HG02623 (cell line): ENCODE data around the gene TET3.
A peak's percentile ranks its signal among the peaks of the same experiment; 100 is the strongest.

Experiments
- ATAC-seq: cut with Tn5 transposase; IDR thresholded peaks from one replicate; pipeline ENCODE4 v1.9.1; 2021; ENCODE audit warnings: moderate library complexity; ENCODE audit not compliant: unreplicated experiment

TET3 gene

DNA sequence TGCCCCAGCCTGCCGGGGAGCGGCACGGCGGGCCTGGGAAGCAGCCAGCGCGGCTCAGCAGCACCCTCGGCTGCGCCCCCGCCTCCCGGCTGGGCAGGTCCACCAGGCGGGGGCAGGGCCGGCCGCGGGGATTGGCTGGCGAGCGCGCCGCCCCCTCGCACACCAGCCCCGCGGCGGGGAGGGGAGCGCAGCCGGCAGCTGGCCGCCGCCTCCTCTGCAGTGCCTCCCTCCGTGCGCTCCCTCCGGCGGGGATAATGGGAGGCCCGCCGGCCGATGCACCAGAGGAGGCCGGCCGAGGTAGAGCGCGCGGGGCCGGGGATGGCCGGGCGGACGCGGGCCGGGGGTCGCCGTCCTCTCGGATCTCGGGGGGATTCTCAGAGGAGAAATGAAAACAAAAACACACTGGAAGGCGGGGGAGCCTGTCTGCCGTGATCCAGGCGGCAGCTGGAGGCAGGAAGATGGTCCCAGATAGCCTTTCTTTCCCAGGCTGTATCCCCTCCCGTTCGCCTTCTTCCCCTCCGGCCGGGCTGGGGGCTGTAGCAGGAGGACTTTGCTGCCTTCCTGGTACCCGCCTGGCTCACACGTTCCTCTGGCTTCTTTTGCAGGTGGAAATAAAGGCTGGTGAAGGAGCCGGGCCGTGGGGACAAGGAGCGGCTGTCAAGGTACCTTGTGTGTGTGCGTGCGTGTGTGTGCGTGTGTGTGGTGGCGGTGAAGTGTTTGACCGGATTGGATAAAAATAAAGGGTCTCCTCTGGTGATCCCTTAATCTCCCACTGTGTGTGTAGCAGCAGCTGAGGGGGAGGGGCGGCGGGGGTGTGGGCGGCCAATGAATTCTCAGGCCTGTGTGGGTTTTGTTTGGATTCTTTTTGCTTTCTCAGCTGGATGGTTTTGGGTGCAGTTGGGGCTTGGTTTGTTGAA is 18.1 kb downstream of the TET3 start:
- ATAC-seq = peak; percentile 88

DNA sequence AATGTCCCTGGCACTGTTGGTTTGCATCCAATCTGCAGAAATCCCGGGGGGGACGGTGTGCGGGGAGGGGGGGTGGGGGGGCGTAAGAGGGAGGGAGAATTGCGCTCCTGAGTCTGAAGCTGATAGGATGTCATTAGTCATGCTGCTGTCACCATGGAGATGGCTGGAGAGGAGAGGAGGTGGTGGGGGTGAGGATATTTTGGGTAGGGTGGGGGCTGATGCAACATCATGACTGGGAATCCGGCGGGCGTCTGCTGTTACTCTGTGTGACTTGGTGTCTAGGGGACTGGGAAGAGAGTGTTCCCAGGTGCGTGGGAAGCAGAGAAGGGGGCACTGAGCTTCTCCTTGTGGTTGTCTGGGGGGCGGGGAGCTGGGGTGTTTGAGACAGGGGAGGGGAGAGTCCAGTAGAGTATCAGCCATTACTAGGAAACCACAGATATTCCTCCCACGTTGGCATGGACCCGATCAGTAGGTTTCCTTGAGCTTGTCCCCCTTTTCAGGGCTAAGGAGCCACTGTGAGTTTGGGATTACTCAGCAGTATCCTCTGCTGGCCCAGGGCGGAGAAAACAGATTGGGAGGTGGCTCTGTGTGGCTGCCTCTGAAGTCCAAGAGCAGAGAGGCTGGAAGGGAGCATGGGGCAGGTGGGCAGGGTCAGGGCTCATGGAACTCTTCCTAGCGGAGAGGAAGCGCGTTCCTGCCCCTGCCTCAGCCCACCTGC is 18.9 kb downstream of the TET3 start:
- no peak for ATAC-seq

DNA sequence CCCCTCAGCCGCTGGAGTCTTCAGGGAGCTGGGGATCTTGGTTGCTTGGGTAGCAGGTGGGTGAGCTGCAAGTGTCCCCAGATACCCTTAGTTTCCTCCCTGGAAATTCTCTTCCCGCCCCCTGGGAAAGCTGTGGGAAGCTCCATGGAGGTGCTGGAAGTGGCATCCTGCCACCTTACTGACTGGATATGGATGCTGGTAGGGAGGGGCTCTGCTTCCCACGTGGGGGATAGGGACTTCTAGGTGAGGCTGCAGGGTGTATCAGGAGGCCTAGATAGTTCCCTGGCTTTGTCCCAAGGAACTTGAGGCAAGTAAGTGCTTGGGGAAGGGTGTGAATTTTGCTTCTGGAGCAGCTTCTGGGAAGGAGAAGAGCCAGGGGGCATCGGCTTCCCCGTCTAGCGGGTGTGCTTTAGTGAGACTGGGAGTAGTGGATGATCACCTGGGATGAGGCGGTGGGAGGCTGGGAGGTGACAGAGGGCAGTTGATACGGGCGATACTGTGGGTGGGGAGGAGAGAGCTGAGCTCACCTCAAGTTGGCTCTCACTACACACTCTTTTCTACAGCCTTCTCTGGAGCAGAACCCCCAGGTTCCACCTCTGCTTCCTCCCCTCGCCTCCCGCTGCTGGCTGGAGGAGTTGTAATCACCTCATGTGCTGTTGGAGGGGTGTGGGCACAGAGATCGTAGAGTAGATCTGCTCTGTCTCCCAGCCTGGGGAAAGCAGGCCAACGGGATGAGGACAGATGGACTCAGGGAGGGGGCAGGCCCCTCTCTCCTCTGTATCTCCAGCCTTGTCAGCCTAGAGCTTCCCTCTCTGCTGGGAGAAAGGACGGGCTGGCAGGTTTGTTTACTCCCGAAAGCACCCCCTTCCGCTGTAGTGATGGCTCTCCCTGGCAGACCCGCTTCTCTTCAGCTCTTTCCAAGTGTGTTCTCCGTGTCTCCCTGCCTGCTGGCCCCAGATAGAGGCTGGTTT is 19.8 kb downstream of the TET3 start:
- ATAC-seq = no peak

DNA sequence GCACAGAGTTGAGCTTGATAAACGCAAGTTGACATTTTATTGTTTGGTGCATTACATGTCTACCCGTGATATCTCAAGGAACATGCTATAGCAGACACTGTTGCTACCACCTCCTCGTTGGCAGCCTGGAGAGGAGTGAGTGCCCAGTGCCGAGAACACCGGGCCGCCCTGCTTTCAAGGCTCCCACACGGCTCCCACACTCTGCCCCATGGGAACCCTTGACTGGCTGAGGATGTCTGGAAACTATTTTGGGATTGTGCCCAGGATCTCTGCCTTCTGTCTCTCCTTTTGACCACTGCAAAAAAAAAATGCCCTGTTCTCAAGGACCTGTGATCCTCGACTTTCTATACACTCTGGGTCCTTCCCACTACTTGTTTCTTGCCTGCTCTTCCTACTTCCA is 21.1 kb downstream of the TET3 start:
- ATAC-seq = no peak

DNA sequence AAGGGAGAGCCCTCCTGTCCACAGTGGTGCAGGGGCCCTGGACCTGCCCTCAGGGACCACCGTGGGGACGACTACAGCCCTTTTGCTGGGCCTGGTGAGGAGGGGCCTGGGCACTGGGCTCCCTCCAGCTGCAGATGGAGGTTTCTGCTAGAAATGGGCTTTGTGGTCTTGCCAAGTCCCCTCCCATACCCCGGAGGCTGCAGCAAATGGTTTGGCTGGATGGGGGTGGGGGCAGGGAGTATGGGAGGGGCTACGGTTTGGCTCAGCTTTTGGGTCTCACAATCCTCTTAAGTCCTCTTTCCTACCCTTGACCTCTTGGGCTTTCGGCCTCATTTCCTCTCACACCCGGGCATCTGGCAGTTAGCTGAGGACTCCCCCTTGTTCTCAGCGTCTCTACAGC is 21.7 kb downstream of the TET3 start:
- no peak for ATAC-seq

DNA sequence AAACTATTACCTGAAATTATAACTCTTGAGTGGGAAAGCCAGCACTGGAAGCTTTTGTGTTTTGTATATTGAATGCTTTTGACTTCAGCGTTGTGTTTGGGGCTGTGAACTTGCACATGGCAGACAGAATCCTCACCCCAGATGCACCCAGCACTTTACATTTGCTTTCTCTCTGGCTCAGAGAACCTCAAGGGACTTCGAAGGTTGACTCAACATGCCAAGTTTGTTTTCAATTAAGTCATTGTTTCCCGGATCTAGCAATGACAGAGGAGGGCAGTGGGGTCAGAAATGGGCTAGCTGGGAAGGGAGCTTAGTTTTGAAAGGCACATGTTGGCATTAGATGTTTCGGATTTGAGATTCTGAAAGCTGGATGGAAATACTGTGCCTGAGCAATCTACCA is 22.4 kb downstream of the TET3 start:
- ATAC-seq = no peak

DNA sequence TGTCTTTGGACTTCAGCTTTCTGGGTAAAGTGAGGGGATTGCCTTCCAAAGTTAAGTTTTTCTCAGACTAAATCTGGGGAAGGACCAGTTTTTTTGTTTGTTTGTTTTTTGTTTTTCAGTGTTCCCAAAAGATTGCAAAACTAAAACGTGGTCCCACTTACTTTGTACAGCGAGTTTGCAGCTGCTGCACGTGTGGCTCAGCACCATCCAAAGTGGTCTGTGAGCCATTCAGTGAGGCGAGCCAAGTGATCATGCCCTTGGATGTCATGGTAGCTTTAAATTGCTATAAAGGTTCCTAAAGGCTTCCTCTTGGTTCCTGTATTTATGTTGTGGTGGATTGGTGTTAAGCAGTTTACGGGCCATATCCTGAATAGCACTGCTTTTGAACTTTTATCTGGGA is 23.0 kb downstream of the TET3 start:
- no peak for ATAC-seq

DNA sequence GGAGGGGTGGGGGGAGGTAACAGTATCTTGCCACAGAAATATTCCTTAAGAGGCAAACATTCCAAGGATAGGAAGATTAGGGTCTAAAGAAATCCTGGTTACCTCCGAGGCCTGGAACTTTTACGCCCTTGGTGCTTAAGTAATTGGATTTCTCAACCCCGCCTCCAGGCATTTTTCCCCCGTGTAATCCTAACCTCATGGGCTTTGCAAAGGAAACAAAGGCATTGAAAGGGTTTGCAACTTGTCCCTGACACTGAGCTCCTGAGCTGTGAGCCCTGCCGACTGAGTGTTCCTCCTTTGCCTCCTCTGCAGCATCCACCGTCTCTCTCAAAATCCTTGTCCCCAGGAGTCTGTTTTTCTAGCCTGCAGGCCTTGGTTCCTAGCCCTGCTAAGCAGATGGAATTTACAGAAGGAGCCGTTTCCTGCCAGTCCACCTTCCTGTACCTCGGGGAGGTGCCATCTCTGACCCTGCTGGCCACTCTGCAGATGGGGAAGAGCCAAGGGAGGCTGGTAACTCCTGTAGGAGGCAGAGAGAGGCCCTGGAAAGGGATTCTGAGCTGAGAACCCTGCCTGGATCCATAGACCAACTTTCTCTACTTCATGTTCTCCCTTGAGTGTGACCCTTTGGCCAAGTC is 24.2 kb downstream of the TET3 start:
- ATAC-seq = no peak

DNA sequence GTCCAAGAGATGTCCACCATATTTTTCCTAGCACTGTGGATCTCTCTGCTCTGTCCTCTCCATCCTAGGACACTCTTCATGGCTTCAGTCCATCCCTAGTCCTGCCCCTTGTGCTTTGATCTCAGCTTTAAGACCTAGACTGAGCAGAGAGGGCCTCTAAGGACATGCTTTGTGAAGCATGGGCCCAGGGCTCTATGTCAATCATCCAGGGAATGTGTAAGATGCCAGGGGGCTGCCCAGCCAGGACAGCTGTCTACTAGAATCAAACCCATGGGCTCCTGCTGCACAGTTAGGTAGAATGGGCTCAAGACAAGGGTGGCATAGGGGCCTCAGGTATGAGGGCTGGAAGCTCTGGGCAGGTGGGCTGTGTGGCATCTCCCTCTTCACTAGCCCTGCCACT is 24.9 kb downstream of the TET3 start:
- no peak for ATAC-seq

DNA sequence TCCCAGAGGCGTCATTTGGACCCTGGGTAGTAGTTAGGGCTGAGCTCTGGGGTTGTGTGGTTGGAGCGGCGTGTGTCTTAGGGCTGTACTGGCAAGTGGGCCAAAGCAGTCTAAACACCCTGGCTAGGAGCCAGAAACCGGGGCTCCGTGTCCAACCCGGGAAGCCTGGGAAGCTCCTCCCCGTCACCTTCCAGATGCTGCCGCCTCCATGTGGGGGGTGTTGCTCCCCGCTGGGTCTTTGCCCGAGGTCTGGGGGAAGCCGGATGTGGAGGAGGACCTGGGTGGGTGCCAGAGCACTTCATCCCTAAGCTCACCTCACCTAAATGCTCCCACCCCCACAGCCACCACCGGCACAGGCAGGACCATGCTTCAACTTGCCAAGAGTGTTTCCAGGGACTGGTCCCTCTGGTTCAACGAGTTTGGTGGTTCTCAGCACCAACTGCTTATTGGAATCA is 25.4 kb downstream of the TET3 start:
- ATAC-seq = no peak

DNA sequence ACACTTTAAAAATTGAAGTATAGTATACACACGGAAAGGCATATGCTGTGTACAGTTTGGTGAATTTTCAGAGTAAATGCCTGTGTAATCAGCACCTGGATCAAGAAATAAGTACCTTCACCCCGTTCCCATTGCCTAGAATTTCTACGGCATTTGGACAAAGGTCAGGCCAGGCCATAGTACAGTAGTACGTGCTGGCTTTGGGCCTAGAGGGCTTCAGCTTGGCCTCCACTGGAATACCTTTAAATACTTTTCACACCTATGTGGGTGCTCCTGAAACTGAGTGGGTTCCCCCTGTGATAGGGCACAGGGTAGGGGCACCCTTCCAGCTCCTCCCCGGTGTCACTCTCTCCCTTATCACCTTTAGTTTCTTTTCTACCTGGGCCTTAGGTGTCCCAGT is 26.5 kb downstream of the TET3 start:
- ATAC-seq = no peak

DNA sequence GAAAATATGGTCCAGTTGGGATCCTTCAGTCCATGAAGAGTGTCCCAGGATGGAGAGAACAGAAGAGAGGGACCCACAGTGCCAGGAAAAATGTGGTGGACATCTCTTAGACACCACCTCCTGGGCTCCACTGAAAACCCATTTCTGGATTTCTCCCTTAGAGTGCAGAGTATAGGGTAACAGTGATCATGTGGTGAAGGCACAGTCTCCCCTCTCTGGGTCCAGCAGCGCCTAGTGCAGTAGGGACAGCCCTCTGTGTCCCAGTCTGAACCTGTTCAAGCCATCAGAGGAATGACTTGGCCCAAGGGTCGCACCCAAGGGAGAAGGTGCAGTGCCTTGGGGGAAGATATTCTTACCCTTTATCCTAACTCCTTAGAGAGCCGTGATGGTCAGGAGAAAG is 30.1 kb downstream of the TET3 start:
- no peak for ATAC-seq

DNA sequence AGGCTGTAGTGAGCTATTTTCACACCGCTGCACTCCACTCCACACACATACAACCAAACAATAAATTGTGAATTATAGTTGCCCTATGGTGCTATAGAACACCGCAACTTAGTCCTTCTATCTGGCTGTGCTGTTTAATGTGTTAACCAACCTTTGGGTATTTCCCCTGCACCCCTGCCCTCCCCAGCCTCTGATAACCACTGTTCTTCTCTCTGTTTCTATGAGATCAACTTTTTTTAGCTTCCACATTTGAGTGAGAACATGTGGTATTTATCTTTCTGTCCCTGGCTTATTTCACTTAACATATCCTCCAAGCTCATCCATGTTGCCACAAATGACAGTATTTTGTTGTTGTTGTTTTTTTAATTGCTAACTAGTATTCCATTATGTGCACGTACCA is 32.5 kb downstream of the TET3 start:
- ATAC-seq = no peak

DNA sequence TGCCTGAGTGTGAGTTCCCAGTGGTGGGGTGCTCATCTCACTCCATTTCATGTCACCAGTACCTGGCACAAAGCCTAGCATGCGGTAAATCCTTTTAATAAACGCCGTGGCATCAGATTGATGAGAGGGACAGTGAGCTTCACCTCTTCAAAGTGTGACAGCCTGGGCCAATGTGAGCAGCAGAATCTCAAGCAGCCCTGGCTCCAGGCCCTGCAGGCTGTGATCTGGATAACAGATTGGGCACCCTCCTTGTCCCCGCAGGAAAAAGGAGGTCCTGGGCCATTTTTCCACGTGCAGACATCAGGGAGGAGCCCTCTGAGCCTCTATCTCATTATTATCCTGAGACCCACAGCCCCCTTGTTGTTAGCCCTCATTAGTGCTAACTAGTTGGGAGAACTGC is 34.8 kb downstream of the TET3 start:
- no peak for ATAC-seq

DNA sequence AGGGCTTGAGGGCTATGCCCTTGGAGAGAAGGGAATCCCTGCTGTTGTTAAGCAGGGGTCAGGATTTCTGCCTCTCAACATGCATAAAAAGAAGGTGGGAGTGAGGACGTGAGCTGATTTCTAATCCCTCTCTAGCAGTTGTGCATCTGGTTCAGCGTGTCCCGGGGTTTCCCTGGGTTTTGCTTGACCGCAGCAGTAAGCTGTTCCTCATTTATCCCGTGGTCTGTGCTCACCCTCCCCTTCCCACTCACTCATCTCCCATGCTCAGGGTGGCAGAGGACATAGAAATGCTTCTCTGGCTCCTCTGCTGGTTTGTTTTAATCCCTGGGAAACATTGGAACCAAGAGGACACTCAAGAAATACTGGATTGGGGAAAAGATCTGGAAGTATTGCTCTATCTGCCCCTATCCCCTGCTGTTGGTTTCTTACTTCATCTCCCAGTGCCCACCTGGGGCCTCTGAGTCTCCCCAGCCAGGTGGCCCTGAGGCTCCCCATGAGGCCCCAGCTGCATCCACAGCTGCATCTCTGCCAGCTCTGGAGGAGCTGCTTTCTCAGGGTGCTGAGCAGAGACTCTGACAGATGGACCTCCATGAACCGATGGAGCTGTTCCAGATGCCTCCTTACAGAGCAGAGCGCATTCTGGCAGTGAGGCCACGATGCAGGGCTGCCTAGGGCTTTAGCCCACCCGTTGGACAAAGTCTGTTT is 36.1 kb downstream of the TET3 start:
- ATAC-seq = no peak

DNA sequence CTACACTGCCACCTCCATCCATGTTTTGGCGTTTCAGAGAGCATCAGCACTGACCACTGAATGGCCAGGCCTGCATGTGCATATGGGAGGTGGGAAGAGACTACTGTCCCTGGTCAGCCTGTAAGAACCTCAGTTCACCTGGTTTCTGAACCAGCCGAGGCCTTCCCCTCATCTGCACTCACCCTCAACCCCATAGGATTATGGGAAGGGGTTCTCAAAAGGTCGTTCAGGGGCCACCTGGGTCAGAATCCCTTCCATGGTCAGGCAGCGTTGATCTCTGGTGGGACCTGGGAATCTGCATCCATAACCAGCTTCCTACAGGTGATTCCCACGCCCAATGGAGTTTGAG is 36.7 kb downstream of the TET3 start:
- no peak for ATAC-seq

DNA sequence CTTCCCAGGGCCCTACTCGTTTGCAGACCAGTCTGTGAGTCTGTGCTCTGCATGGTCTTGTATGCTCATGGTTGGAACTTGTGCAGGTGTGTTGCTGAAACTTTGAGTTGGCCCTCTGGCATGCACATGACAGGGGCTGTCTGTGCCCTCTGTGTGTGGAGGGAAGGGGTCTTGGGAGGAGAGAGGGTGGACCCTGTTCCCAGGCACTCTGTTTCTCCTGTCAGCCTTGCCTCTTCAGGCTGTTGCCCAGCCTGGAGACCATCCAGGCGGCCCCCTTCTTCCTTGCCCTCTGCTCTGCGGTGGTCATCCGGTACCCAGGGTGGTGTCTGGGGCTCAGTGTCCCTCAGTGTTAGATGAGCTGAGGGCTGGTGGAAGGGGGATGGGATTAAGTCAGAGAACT is 39.5 kb downstream of the TET3 start:
- ATAC-seq = no peak

DNA sequence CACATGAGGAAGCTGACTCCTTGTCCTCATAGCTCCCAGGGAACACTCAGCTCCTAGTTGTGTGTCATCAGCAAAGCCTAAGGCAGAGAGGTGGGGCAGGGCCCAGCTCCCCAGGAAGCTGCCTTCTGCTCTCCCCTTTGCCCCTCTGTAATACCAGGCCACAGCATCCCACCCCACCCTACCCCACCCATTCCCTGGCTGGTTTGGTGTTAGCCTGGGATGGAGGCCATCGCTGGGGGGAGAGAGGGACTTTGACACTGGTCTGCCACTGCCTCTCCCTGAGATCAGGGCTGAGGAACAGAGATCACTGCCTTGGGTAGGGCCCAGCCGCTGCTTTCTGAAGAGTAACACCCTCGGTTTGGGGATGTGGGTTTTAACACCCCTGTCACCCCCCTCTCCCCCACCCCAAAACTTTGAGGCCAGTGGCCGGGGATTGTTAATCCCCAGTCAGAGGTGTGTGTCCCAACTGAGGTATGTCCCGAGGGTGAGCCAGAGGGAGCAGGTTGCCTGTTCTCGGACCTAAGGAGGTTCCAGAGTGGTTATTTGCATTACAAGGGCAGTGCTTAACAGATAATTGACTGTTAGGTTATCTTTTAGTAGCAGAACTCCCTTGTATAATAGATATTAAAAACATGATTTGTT is 41.4 kb downstream of the TET3 start:
- ATAC-seq = no peak

DNA sequence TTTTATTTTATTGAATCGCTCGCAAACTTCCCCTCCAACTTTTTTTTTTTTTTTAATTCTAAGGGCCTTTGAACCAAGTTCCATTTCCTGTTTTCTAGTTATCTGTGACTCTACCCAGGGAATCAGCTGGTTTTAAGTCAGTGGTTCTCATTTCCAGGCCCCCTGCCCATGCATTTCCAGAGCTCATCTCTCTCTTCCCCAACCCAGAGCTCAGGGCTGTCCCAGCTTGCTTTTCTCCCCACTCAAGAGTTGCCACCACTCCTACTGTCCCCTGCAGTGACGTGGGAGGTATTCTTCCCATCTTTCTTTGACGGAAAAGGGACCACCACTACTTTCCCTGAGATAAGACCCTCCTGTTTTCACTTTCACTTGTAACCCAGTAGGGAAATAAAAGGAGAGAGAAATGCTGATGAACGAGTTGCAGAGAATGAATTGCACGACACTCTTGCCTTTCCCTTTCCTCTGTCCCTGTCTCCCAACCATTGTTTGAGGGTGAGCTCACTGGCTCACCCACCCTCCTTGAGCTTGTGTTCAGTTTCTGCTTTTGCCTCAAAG is 42.1 kb downstream of the TET3 start:
- no peak for ATAC-seq
